HG02884 (cell line): Measurements from ENCODE around the gene TP53I11.

ENCODE experiments used
- ATAC-seq: cut with Tn5 transposase; IDR thresholded peaks from one replicate; pipeline ENCODE4 v1.9.1; 2021; ENCODE audit warnings: mild to moderate bottlenecking, moderate library complexity; ENCODE audit not compliant: unreplicated experiment

The TP53I11 gene

DNA sequence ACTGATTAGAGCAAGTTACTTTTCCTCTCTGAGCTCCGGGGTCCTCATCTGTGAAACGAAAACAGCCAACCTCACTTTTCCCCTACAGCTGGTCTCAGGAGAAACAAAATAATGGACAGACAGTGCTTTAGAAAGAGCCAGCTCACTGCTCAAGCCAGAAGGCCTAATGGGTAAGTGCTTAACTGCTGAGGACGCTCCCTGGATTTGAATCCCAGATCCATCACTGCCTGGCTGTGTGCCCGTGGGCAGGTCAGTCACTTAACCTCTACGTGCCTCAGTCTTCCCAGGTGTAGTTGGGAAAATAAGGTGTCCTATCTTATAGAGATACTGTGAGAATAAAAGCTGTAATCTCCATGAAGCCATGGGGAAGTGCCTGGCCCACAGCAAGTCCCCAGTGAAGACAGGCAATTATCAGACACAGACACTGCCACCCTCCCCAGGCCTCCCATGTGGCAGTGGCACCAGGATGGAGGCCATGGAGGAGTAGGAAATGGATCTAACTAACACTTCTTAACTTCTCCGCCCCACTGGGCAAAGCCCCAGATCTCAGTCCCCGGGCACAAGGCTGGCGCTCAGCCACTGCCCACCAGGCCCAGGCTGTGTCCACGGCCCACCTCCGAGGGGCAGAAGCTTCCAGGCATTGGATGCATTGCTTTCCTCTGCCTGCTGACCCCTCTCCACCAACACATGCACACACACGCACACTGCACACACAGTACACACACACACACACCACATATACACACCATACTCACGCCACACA, 9.2 kb downstream of the TP53I11 start:
- no peak for ATAC-seq

GRCh38 chr11:44940835-44941234, 9.8 kb downstream of the TP53I11 start:
- no peak for ATAC-seq

DNA sequence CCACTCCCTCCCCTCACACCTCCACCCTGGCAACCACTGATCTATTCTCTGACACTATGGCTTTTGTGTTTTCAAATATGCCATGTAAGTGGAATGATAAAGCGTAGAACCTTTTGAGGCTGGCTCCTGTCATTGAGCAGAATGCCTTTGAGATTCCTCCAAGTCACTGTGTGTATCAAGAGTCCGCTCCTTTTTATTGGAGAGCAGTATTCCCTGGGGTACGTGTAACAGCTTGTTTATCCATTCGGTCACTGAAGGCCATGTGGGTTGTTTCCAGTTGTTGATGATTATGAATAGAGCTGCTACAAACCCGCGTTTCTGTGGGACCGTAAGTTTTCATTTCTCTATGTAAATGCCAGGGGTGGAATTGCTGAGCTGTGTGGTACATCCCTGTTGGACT, 10.3 kb downstream of the TP53I11 start:
- ATAC-seq, result no peak

DNA sequence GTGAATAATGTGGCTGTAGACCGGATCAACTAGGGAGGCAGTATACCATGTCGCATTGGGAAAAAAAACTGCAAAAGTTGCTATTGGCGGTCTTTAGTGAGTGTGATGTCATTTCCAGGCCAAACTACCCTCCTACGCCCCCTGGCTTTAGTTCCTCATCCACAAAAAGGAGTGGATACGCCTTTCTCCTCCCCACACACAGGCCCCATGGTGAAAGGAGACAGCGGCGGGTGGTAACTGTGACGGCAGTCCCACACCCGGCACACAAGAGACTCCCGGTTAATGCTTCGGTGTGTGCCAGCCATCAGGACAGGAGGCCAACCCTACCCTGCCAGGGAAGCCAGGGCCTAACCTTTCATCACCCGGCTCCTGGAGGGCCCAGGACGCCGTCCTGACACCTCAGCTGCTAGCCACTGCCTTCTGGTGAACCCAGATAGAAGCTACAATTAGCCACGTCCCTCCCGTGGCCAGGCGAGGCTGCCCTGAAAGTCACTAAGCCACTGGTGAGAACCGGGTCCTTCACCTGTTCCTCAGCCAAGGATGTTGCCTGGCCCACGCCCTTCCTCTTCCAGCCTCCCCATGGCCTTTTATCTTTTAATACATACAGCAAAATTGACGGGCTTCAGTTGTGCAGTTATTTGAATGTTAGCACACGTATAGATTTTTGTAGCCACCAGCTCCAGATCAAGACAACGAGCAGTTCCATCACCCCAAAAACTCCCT, 10.8 kb downstream of the TP53I11 start:
- no peak for ATAC-seq

DNA sequence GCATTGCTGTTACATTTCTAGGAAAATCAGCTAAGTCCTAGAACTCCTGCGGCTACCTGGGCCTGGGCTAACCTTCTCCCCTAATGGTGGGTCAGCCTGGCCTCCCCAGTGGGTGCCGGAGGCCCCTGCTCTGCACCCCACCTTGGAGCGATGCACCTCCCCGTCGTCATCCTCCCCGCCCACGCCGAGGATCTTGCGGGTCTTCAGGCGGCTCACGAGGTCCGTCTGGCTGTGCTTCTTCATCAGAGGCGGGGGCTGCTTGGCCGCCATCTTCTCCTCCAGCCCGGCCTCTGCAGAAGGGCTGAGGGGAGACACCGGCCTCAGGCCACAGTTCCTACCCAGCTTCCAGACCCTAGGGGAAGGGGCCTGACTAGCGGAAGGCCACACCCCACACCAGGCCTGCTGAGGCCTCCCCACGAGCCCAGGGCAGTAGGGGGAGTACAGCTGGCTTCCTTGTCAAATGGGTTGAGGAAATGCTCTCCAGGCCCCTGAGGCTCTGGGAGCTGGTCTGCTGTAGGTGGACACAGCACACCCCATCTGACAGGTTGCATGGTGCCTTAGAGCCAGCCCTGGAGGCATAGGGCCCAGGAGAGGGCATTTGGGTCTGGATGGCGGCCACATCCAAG, 12.5 kb downstream of the TP53I11 start:
- ATAC-seq, result no peak

GRCh38 chr11:44936951-44937543, 13.6 kb downstream of the TP53I11 start:
- ATAC-seq, result no peak

GRCh38 chr11:44936525-44936924, 14.2 kb downstream of the TP53I11 start:
- ATAC-seq, result peak; percentile 65

DNA sequence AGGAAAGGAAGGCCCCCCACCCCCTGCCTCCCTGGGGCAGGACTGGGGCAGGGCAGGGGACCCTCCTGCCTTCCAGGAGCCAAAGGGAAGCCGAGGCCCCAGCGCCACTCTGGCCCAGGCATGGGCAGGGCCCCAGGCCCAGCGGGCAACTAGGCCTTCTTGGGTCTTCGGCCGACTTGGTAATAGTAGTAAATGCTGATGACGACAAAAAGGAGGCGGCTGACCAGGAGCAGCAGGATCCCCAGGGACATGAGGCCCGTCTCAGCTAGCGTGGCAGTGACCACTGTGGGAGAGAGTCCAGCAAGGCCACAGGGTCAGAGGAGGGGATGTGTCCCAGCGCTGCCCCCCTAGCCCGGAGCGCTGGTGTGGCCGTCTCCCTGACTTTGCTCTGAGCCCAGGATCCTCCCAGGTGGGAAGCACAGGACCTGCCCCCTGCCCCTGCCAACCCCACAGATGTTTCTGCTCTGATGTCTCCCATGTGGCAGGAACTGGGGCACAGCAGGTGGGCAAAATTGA, 15.9 kb downstream of the TP53I11 start:
- no peak for ATAC-seq

- no peak for ATAC-seq
Observed at GRCh38 chr11:44934110-44934509, 16.6 kb downstream of the TP53I11 start.

- no peak for ATAC-seq
Observed at GRCh38 chr11:44931466-44931865, 19.2 kb downstream of the TP53I11 start.

GRCh38 chr11:44930588-44931302, 19.9 kb downstream of the TP53I11 start:
- no peak for ATAC-seq

DNA sequence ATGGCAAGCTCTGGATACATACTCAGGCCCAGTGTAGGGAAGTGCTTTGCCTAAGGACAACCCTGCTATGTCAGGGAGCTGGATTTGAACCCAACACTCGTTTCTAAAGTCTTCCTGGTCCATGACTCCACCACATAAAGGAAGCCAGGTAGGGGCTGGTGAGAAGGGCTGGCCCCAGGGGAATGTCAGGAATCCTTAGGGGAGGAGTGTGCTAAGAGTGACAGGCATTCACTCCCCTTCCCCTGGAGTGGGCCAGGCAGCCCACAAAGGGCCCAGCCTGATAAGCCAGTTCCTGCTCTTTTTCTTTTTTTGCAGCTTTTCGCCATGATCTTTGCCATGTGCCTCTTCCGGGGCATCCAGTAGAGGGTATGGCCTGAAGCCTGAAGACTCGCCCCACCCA, 21.9 kb downstream of the TP53I11 start:
- no peak for ATAC-seq

DNA sequence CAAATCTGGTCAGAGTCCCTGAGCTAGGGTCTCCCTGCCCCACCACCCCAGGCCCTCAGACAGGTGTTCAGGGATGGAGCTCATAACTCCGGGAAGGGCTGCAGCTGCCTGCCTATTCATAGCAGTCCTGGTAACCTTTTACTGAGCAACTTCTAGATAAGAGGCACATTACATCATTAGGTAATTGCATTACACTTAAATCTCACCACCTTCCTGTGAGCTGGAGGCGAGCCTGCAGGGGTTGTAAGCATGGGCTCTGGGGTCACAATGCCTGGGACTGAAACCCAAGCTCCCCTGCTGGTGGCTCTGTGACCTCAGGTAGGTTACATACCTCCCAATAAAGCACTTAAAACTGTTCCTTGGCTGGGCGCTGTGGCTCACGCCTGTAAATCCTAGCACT, 22.5 kb downstream of the TP53I11 start:
- ATAC-seq, result no peak

DNA sequence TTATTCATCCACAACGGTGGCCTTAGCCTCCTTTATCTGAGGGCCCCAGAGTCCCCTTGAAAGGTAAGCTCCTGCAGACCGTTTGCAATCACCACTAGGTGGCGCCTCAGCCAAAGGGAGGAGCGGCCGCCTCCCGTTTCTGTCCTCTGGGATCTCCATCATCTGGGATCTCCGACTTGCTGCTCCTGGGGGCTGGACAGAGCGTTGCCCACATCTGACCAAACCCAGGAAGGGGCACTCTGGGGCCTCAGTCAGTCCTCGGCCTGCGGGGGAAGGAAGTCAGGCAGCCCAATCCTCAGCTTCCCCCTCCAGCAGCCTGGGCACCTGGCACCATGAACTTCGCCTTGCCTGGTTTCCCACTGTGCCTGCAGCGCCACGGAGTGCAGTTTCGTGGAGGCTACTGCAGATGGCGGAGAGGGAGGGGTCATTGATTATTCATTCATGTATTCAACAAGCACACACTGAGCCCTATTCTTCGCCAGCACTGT, 23.5 kb downstream of the TP53I11 start:
- no peak for ATAC-seq

GRCh38 chr11:44926036-44926435, 24.6 kb downstream of the TP53I11 start:
- no peak for ATAC-seq

DNA sequence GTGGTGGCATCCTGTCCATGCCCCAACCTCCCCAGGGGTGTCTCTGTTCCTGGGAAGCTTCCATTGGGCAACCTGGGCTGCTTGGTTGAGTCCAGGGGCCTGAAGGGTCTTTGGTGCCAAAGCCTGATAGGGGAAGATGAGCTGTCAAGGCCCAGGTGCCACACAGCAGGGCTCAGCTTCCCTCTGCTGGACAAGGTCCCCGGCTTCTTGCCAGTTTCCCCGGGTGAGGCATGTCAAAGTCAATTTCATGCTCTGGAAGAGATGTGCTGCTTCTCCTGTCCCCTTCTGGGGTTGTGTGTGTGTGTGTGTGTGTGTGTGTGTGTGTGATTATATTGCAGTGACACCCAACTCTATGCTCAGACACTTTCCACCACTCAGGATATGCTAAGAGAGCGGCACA, 26.9 kb downstream of the TP53I11 start:
- ATAC-seq, result no peak

DNA sequence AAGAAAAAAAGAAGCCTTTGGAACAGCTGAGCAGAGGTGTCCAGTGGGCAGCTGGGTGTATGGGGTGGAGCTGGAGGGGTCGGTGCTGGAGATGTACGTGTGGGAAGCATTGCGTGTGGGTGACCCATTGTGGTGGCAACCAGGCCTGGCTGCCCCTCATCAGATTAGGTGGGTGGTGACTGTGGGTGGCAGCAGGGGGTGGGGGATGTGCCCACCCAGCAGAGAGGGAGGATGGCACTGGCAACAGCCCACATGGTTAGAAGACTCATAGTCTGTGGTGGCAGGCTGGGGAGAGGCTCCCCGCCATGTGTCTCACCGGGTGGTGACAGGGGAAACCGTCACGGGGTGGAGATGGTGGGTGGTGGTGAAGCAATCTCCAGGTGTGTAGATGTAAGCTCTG, 27.6 kb downstream of the TP53I11 start:
- no peak for ATAC-seq

DNA sequence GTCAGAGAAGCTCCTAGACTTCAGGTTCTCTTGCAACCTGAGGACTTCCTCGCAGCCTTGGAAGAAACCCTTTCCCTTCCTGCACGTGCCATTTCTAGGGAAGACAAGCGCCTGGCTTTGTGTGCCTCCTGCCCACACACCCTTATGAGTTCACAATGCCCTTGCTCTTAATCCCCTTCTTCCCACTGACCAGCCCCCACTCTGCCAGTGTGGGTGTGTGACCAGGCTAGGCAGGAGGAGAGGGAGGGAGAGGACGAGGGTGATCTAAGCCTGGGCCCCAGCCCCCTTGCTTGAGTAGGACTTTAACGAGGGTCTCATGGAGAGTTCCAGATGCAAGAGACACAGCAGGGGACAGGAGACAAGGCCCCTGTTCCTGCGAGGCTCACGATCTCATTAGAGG, 30.2 kb downstream of the TP53I11 start:
- no peak for ATAC-seq

DNA sequence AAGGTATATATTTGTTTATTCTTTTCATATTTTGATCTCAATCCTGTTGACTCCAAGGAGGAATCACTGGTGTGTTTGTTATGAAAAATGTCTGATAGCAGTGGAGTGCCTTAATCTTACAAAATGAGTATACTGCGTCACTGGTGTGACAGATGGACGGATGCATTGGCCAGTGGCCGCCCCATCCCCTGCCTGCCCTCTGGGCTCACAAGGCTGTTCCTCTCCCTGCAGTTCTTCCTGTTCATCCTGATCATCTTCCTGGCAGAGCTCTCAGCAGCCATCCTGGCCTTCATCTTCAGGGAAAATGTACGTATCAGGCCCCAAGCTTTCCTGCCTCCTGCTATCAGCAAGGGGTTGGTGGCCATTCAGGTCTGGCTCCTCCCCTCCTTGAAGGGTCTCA, 32.9 kb downstream of the TP53I11 start:
- ATAC-seq, result no peak

GRCh38 chr11:44916801-44917385, 33.8 kb downstream of the TP53I11 start:
- ATAC-seq, result no peak
